Measurements from ENCODE around the gene EPHB4. TPM values are rescaled to one million over a fixed set of nuclear protein-coding genes. Genes with fewer than 3 reads are reported as not detected.
A peak's percentile ranks its signal among the peaks of the same experiment; 100 is the strongest.

EPHB4 gene
- total RNA-seq, 1 experiment from 2014 or later: 135 TPM

- H3K27ac ChIP-seq (ENCODE audit: insufficient read length, low read depth, low read length): no peak overlapping the region
Measured at GRCh38 chr7:100799037-100799896, 28.1 kb downstream of the EPHB4 start.

More at GRCh38 chr7:100799037-100799896, 28.1 kb downstream of the EPHB4 start:
- Histone ChIP-seq H3K56ac (ENCODE audit: insufficient read length, low read depth, low read length) (no peak overlapping the region), H3K9ac (ENCODE audit: extremely low read depth, insufficient read length, low read length) (no peak overlapping the region), H4K5ac (ENCODE audit: insufficient read length, low read depth, low read length) (no peak overlapping the region), H2BK5ac (ENCODE audit: insufficient read length, low read length) (no peak overlapping the region), H3K18ac (ENCODE audit: insufficient read length, low read depth, low read length) (no peak overlapping the region), H2BK15ac (ENCODE audit: low read depth, low read length) (no peak overlapping the region), H3K14ac (ENCODE audit: insufficient read depth, low read length) (no peak overlapping the region), H2BK20ac (ENCODE audit: low read depth, low read length, poor library complexity, severe bottlenecking) (no peak overlapping the region), H3K27me3 (ENCODE audit: insufficient read depth, low read length) (no peaks in the 10 kb centered on the region), H4K91ac (ENCODE audit: insufficient read length, low read depth, low read length) (no peak overlapping the region), H2AFZ (ENCODE audit: low read length) (no peak overlapping the region), H3K4me1 (ENCODE audit: insufficient read depth, low read length) (peaks cover 1% of the 10 kb centered on the region; the same call in 1 of the 2 replicates), H2BK120ac (ENCODE audit: low read depth, low read length, poor library complexity, severe bottlenecking) (no peak overlapping the region), H3K4me2 (ENCODE audit: insufficient read depth, insufficient read length, low read length) (no peak overlapping the region), H2AK5ac (ENCODE audit: insufficient read length, low read length) (no peak overlapping the region), H4K8ac (replicated peaks; ENCODE audit: insufficient read length, low read depth, low read length) (no peak overlapping the region), H4K20me1 (ENCODE audit: control insufficient read depth, insufficient read depth, insufficient read length) (no peaks in the 10 kb centered on the region), H3T11ph (ENCODE audit: low read length) (no peak overlapping the region), H3K9me3 (ENCODE audit: control insufficient read depth, low read depth, low read length) (no peaks in the 10 kb centered on the region), H2BK12ac (ENCODE audit: insufficient read length, low read depth, low read length) (no peak overlapping the region), H3K23ac (ENCODE audit: insufficient read length, low read depth, low read length) (no peak overlapping the region), H3K79me1 (ENCODE audit: insufficient read depth, low read depth, low read length, poor library complexity, severe bottlenecking) (no peaks in the 10 kb centered on the region), H3K4ac (ENCODE audit: low read depth, low read length) (no peak overlapping the region), H3K79me2 (ENCODE audit: insufficient read depth, low read length) (no peaks in the 10 kb centered on the region), H3K23me2 (ENCODE audit: insufficient read length, low read depth, low read length, poor library complexity, severe bottlenecking) (no peaks in the 10 kb centered on the region)
- Mint-ChIP-seq H3K4me3 (peak overlapping the region in 1 of 2 experiments; percentile 61; a peak in 2 of 5 replicates), H3K36me3 (ENCODE audit: insufficient read depth in 1 of 3, low read depth in 3 of 3) (peaks cover 9 to 29% (median 13%) of the 10 kb centered on the region in 3 experiments; a peak in 6 of 7 replicates), H3K9me3 (no peaks in the 10 kb centered on the region; a peak in 1 of 5 replicates), H3K4me1 (peaks cover 27 to 30% of the 10 kb centered on the region in 2 experiments), H3K27ac (peak overlapping the region in 2 of 3 experiments; percentile 27 to 62; a peak in 3 of 7 replicates), H3K27me3 (ENCODE audit: low read depth) (peaks cover 14% of the 10 kb centered on the region)
- WGBS (ENCODE audit: extremely low coverage, insufficient read length, low lambda C conversion rate): no CpG with 5 or more reads among the region's 14 CpGs
- DNase-seq: peak; percentile 79
- TF ChIP-seq, protein P1, sequence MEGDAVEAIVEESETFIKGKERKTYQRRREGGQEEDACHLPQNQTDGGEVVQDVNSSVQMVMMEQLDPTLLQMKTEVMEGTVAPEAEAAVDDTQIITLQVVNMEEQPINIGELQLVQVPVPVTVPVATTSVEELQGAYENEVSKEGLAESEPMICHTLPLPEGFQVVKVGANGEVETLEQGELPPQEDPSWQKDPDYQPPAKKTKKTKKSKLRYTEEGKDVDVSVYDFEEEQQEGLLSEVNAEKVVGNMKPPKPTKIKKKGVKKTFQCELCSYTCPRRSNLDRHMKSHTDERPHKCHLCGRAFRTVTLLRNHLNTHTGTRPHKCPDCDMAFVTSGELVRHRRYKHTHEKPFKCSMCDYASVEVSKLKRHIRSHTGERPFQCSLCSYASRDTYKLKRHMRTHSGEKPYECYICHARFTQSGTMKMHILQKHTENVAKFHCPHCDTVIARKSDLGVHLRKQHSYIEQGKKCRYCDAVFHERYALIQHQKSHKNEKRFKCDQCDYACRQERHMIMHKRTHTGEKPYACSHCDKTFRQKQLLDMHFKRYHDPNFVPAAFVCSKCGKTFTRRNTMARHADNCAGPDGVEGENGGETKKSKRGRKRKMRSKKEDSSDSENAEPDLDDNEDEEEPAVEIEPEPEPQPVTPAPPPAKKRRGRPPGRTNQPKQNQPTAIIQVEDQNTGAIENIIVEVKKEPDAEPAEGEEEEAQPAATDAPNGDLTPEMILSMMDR (conservative IDR thresholded peaks at IDR 0.05): peak; percentile 79
